NCI-H2081 treated with DMSO at 0.1 percent for 48 hours (cell line): ENCODE results near the gene ARHGEF10L.

Source experiments
- DNase-seq: peaks from one replicate; lab custom pipeline; 2025; lab: John Stamatoyannopoulos, UW

Gene ARHGEF10L

GRCh38 chr1:17679856-17680255 lies 140.4 kb downstream of the ARHGEF10L start:
- no peak for DNase-seq

- no peak for DNase-seq
Measured at GRCh38 chr1:17680308-17680707, 140.8 kb downstream of the ARHGEF10L start.

DNA sequence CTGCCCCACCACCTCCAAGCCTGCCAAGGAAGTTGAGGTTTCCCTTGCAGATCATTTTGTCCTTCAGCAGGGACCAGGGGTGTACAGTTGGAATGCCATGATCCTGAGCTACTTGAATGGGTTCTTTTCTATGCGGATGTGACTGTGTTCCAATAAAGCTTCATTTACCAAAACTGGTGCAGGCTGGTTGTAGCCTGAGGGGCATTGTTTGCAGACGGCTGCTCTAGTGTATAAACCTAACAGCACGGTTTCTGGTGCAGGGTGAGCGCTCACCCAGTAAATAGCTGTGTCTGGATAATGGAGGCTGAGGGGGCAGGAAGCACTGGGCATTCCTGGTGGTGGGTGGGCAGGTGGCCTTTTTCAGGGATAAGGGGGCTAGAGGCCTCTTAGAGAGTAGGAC lies 142.9 kb downstream of the ARHGEF10L start:
- DNase-seq, result no peak

DNA sequence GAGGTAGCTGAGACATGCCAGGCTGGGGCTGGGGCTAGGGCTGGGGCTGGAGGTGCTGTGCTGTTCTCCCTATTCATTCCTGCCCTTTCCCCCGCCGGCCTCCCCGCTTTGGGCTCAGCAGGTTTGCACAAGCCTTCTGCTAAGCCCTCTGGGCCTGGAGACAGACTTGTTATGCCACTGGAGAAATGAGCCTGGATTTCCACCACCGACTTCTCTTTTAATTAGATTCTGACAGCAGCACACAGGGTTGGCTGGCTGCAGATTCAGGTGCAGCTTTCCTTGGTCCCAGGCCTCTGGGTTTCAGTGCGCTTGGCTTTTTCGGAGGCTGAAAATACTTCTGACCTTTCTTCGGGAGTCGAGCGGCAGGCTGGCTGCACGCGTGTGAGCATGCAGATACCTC lies 144.1 kb downstream of the ARHGEF10L start:
- DNase-seq, result no peak

DNA sequence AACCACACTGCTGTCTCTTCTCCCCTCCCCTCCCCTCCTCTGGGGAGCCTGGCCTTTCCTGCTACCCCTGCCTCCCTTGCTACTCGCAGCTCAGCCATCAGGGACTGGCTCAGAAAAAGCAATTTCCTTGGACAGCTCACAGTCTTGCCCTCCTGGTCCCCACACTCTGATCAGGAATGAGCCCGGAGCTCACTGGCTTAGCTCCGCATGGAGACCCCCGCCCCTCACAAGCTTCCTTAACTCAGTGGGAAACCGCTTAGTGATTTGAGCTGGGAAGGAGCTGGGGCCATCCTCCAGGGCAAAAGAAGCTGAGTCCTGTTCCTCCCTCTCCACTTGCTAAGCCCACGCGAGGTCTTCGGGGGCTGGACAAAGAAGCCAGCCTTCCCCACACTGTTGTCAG lies 145.3 kb downstream of the ARHGEF10L start:
- no peak for DNase-seq

- no peak for DNase-seq
Measured at GRCh38 chr1:17686258-17686657, 146.8 kb downstream of the ARHGEF10L start.

- DNase-seq, result no peak
Measured at GRCh38 chr1:17687145-17687544, 147.6 kb downstream of the ARHGEF10L start.

GRCh38 chr1:17688217-17688810 lies 148.8 kb downstream of the ARHGEF10L start:
- no peak for DNase-seq

- no peak for DNase-seq
Measured at GRCh38 chr1:17689011-17689410, 149.5 kb downstream of the ARHGEF10L start.

- DNase-seq, result no peak
Measured at GRCh38 chr1:17690906-17691634, 151.6 kb downstream of the ARHGEF10L start.

DNA sequence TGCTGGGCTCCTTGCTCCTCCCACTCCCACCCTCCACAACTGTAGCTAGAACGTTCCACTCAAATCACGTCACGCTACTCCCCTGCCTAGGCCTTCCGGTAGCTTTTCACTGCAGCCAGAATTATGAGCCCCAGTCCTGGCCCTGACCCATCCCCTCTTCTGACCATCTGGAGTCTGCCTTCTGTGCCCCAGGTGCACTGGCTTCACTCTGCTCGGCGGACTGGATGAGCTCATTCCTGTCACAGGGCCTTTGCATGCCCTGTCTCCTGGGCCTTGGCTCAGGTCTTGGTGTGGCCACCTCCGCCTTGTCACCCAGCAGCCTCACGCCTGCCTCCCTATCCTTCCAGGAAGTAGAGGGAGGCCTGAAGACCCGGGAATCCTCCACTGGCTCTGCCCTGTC lies 153.1 kb downstream of the ARHGEF10L start:
- DNase-seq, result no peak

GRCh38 chr1:17696417-17697301 lies 157.2 kb downstream of the ARHGEF10L start:
- DNase-seq, result no peak

DNA sequence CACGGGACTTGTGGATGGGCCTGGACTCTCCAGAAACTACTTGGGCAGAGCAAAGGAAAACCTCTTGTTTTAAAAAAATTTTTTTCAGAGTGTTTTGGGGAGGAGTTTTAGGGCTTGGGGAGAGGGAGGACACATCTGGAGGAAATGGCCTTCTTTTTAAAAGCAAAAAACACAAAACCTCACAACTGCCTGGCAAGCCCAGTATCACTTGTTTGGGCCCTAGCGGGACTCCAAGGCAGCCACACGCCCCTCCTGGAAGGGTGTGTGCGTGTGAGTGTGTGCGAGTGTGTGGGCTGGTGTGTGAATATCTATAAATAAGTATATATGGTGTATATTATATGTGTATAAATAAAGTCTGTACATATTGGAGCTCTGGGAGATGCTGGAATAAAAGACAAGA lies 158.0 kb downstream of the ARHGEF10L start:
- no peak for DNase-seq

DNA sequence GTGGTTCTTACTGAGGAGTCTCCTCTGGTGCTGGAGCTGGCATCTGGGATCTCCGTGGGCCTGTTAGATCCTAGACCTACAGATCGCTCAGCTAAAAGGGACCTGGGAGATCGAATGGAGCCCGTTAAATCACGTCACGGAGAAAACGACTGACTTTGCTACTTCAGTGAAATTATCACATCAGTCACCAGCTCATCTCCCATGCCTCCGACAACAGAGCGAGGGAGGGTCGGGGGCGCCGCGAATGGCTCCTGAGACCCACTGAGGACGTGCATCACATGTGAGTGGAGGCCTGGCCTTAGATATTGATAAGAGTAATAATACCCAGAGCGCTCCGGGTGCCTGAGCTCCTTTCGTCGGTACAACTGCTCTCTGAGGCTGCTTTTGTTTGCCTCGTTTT lies 160.1 kb downstream of the ARHGEF10L start:
- DNase-seq, result no peak

DNA sequence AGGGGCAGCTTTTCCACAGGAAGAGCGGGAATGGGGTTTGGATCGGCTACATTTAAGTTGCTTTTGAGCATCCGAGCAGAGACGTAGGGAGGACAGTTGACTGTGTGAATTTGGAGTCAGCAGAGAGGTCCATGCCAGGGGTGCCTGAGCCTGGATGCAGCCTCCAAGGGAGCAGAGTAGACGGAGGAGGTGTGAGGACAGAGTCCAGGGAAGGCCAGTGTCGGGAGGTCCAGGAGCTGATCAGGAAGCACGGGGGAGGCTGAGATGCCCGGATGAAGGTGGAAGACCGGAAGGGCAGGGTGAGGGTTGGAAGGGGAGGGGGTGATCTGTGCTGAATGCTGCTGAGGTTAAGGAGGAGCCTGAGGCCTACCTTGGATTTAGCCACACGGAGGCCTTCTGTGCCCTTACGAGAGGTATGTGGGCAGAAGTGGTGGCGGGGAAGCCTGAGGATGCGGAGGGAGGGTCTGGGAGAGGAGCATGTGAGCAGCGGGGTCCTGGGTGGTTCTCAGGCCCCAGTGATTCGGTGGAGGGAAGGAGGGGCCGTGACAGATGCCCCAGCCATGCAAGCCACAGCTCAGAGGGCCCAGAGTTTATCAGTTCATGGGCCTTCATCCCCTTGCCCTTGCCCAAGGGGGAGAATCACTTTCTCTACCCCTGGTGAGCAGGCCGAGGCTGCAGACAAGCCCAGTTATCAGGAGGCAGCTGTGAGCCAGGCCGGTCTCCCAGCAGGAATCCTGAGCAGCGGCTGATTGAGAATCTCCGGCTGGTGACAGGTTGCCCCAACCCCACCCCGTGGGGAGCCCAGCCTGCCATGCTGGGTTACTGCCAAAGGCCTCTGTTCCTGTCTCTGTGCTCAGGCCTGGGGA lies 161.7 kb downstream of the ARHGEF10L start:
- no peak for DNase-seq

DNA sequence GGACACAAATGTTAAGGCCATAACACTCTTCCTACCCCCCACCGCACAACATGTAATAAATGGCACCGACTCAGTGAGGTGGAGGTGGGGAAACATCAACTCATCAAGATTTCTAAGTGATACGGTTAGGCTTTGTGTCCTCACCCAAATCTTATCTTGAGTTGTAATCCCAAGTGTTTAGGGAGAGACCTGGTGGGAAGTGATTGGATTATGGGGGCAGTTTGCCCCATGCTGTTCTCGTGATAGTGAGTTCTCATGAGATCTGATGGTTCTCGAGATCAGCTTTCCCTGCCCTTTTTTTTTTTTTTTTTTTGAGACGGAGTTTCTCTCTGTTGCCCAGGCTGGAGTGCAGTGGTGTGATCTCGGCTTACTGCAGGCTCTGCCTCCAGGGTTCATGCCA lies 164.7 kb downstream of the ARHGEF10L start:
- DNase-seq, result no peak

- no peak for DNase-seq
Measured at GRCh38 chr1:17706445-17706844, 166.9 kb downstream of the ARHGEF10L start.

GRCh38 chr1:17709981-17710380 lies 170.5 kb downstream of the ARHGEF10L start:
- no peak for DNase-seq

- DNase-seq, result no peak
Measured at GRCh38 chr1:17710889-17711576, 171.5 kb downstream of the ARHGEF10L start.

DNA sequence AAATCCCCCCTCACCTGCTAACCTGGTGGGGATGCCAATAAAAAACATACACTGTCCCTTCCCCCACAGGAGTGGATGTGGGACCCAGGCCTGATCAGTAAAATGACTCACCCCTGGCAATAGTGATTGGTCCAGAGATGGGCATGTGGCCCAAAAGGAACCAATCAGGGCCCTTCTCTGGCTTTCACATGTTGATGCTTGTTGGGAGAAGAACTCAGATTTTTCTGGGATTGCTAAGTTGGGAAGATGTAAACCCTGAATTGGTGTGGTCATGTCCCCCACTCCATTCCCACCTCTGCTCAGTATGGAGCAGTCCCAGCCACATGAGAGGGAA lies 172.0 kb downstream of the ARHGEF10L start:
- no peak for DNase-seq

GRCh38 chr1:17711941-17712340 lies 172.4 kb downstream of the ARHGEF10L start:
- DNase-seq, result no peak

DNA sequence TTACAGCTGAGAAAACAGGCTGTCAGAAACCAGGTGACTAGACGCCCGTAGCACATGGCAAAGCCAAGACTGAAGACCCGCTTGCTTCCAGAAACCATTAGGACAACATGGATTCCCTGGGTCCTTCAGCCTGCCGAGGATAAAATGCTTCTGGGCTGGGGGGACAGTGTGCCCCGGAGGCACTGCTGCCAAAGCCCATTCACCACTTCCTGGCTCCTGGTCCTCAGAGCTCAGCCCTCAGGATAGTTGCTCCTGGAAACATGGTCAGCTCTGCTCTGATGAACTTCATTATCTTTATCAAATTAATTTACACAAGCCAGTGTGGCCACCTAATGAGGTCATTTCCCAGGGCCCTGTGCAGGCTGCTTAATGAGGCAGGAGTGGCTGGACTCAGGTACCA lies 174.5 kb downstream of the ARHGEF10L start:
- DNase-seq, result no peak
